Mucosa of descending colon (tissue), 3 donors: Measurements from ENCODE around the gene SP8. TPM values are rescaled to one million over a fixed set of nuclear protein-coding genes. Genes with fewer than 3 reads are reported as not detected.

ENCODE experiments used
- ATAC-seq: fragments of 200-7000 bp; cut with Tn5 transposase; one replicate; pipeline ENCODE4 v1.9.1; 2020; ENCODE audit warnings: mild to moderate bottlenecking, moderate library complexity
- DNase-seq, 3 donors: peaks; one replicate each; pipeline ENCODE4 v3.0.0-alpha.2; 2020
- H3K36me3 ChIP-seq: fragments of 200-600 bp; one replicate; pipeline ENCODE4 v1.8.0; 2021; ENCODE audit warnings: low read depth, mild to moderate bottlenecking
- H3K4me1 ChIP-seq: fragments of 200-600 bp; one replicate; pipeline ENCODE4 v1.8.0; 2021; ENCODE audit warnings: low read depth, mild to moderate bottlenecking
- H3K4me3 ChIP-seq: fragments of 200-600 bp; one replicate; pipeline ENCODE4 v1.8.0; 2021; ENCODE audit warnings: mild to moderate bottlenecking
- H3K9me3 ChIP-seq: fragments of 200-600 bp; one replicate; pipeline ENCODE4 v1.8.0; 2021; ENCODE audit warnings: mild to moderate bottlenecking
- CTCF ChIP-seq: fragments of 200-600 bp; IDR thresholded peaks from one replicate; pipeline ENCODE4 v1.8.0; 2022; ENCODE audit warnings: antibody characterized with exemption, mild to moderate bottlenecking
- intact Hi-C, 2 donors: fragments of 100-400 bp; cut with DNase I in 1 of 2; cut with micrococcal nuclease in 1 of 2; formaldehyde crosslinking; loops; one replicate each; pipeline versions ENCODE4 v1.11.0 to v1.11.1; 2022; cut with DNase I, micrococcal nuclease
- total RNA-seq, 3 donors: library from RNA; stranded (reverse); fragmentation: NEBNext Ultra II Directional in 2 of 3; extraction: Animal tissue kit (Norgen Biotek cat#: 25700) in 2 of 3; gene quantifications; one replicate each; pipeline versions ENCODE4 v1.2.1 to v1.2.4, GENCODE V29; 2021 to 2023
- donor health status: DM: no; HTN: no; CAD: no; lungs with moderate emphysema.
- donor health status: DM: no; HTN: no; CAD: no.
- donor health status: DM: no; HTN: yes; CAD: no.

The SP8 gene
- total RNA-seq, 3 donors from 2014 or later = not detected

DNA sequence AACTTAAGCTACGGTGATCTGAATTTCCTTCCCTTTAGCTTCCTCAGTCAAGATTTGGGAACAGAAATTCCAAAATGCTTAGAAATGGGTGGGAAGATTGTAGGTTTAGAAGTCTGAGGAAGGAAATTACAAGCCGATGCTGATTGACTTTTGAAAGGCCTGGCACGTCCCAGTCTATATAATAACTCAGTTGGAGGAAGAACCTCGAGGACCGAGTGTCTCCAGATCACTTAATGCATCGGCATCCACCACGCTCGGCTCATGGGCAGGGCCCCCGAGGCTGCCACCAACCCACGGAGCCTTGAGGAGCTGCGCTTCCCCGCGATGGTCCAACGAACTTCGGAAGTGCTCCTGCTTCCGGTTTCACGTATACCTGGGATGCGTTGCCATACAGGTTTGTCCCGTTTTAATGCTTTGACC lies 10.4 kb upstream of the SP8 start:
- Histone ChIP-seq H3K4me1 (peaks cover 11% of the 10 kb centered on the region), H3K36me3 (no peaks in the 10 kb centered on the region), H3K9me3 (no peaks in the 10 kb centered on the region), H3K4me3 (no peak overlapping the region)
- intact Hi-C loops = no loop called here
- TF ChIP-seq CTCF = no peak
- no peak for ATAC-seq
- no peak for DNase-seq

GRCh38 chr7:20796500-20796899 lies 9.8 kb upstream of the SP8 start:
- Histone ChIP-seq H3K4me1 (peaks cover 11% of the 10 kb centered on the region), H3K9me3 (no peaks in the 10 kb centered on the region), H3K4me3 (no peak overlapping the region), H3K36me3 (no peaks in the 10 kb centered on the region)
- intact Hi-C loops = no loop called here
- TF ChIP-seq CTCF = no peak
- no peak for DNase-seq
- ATAC-seq = no peak

- DNase-seq (no peak), ATAC-seq (no peak)
- no peaks in the 10 kb centered on the region for H3K36me3 ChIP-seq
- no peak for TF ChIP-seq CTCF
- H3K4me1 ChIP-seq = peaks cover 11% of the 10 kb centered on the region
- no peaks in the 10 kb centered on the region for H3K9me3 ChIP-seq
- H3K4me3 ChIP-seq = no peak overlapping the region
- intact Hi-C loops = no loop called here
Observed at GRCh38 chr7:20795881-20796280, 9.2 kb upstream of the SP8 start.

DNA sequence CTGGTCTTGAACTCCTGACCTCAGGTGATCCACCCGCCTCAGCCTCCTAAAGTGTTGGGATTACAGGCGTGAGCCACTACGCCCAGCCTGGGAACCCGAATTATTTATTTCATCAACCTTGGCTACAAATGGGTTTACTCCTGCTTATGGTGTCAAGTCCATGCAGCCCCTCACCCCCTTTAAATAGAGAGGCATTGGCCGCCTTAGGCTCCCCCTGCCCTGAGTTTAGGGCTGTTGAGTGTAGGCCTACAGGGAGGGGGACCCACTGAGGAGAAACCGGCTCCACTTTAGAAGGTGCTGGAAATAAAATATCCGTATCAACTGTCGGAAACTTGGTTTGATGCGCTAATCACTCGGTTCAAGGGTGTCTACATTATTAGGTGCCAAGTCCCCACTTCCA lies 8.7 kb upstream of the SP8 start:
- no peaks in the 10 kb centered on the region for H3K9me3 ChIP-seq
- H3K4me1 ChIP-seq = peaks cover 11% of the 10 kb centered on the region
- DNase-seq (no peak), ATAC-seq (no peak)
- H3K36me3 ChIP-seq = no peaks in the 10 kb centered on the region
- TF ChIP-seq CTCF = no peak
- H3K4me3 ChIP-seq = no peak overlapping the region
- intact Hi-C loops = no loop called here

DNA sequence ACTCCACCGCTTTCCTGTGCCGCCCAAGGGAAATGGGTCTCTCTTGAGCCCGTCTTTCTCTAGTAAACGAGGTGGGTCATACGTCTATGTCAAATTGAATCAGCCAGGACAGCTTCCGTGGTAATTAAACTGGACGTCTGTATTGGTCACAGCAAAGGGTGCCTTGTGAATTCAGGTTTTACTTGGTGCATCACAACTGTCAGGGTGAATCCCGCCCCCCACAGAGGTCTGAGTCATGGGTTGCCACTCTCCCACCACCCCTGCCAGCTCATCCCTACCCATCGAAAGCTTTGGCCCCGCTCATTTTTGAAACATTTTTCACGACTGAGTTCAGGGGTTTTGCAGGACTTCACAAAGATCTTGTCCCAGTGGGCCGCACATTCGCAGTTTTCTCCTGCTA lies 8.0 kb upstream of the SP8 start:
- intact Hi-C loops = no loop called here
- Histone ChIP-seq H3K4me3 (no peak overlapping the region), H3K36me3 (no peaks in the 10 kb centered on the region), H3K4me1 (peaks cover 11% of the 10 kb centered on the region), H3K9me3 (no peaks in the 10 kb centered on the region)
- no peak for ATAC-seq
- no peak for TF ChIP-seq CTCF
- DNase-seq = no peak

- no peak overlapping the region for H3K4me3 ChIP-seq
- no peaks in the 10 kb centered on the region for H3K9me3 ChIP-seq
- ATAC-seq (no peak), DNase-seq (no peak)
- peaks cover 11% of the 10 kb centered on the region for H3K4me1 ChIP-seq
- H3K36me3 ChIP-seq = no peaks in the 10 kb centered on the region
- no peak for TF ChIP-seq CTCF
- intact Hi-C loops = no loop called here
Observed at GRCh38 chr7:20793694-20794394, 7.2 kb upstream of the SP8 start.
